Measurements from ENCODE around the gene CDKAL1.

Gene CDKAL1

GRCh38 chr6:20620043-20620442, 85.8 kb downstream of the CDKAL1 start:
- H3K4me1 ChIP-seq (ENCODE audit: insufficient read depth, low read length, poor library complexity, severe bottlenecking): peaks cover 82% of the 10 kb centered on the region
- no peaks in the 10 kb centered on the region for H3K9me3 ChIP-seq (ENCODE audit: insufficient read depth, low read depth, low read length)
- no peaks in the 10 kb centered on the region for H4K20me1 ChIP-seq (ENCODE audit: insufficient read depth, low read length, poor library complexity, severe bottlenecking)
- H3K4me3 ChIP-seq (ENCODE audit: low read length, poor library complexity, severe bottlenecking): no peak overlapping the region
- no peak for TF ChIP-seq CTCF (conservative IDR thresholded peaks at IDR 0.05; ENCODE audit: low read length)
- no peak for TF ChIP-seq EZH2phosphoT487 (IDR thresholded peaks at IDR 0.05; ENCODE audit: borderline replicate concordance)
- no peak overlapping the region for H2AFZ ChIP-seq (ENCODE audit: low read length)
- peaks cover 13% of the 10 kb centered on the region for H3F3A ChIP-seq (ENCODE audit: low read depth)
- peak overlapping the region; percentile 89 for H3K9ac ChIP-seq (ENCODE audit: low read depth, low read length, poor library complexity, severe bottlenecking)
- H3K79me2 ChIP-seq (ENCODE audit: insufficient read depth, low read length): peaks cover 57% of the 10 kb centered on the region
- no peaks in the 10 kb centered on the region for H3K27me3 ChIP-seq (ENCODE audit: insufficient read depth, low read length, poor library complexity, severe bottlenecking)
- peak overlapping the region; percentile 2 for H3K4me2 ChIP-seq (ENCODE audit: low read depth, low read length, poor library complexity, severe bottlenecking)
- H3K9me2 ChIP-seq (replicated peaks; ENCODE audit: low read depth, low read length): no peaks in the 10 kb centered on the region
- no peaks in the 10 kb centered on the region for H3K36me3 ChIP-seq (ENCODE audit: insufficient read depth, low read length)

DNA sequence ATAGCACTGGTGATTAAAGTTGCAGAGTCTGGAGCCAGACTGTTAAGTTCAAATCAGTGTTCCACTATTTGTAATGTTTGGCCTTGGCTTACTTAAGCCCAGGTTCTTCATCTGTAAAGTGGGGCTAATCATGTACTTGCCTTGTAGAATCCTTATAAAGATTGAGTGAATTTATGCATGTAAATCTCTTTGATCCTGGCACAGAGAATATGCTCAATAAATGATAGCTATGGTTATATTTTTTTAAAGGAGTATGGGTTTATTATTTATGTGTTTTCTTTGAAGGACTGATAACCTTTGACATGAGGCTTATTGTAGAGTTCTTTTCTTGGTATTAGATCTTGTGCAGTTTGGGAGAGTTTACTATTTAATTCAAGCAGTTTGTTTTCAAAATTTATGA, 89.5 kb downstream of the CDKAL1 start:
- no peaks in the 10 kb centered on the region for H4K20me1 ChIP-seq (ENCODE audit: insufficient read depth, low read length, poor library complexity, severe bottlenecking)
- peak overlapping the region; percentile 38 for H3K4me2 ChIP-seq (ENCODE audit: low read depth, low read length, poor library complexity, severe bottlenecking)
- H3K9me3 ChIP-seq (ENCODE audit: insufficient read depth, low read depth, low read length): no peaks in the 10 kb centered on the region
- peak overlapping the region; percentile 6 for H3K4me3 ChIP-seq (ENCODE audit: low read length, poor library complexity, severe bottlenecking)
- H3K9ac ChIP-seq (ENCODE audit: low read depth, low read length, poor library complexity, severe bottlenecking): peak overlapping the region; percentile 89
- no peaks in the 10 kb centered on the region for H3K27me3 ChIP-seq (ENCODE audit: insufficient read depth, low read length, poor library complexity, severe bottlenecking)
- H3F3A ChIP-seq (ENCODE audit: low read depth): peaks cover 6% of the 10 kb centered on the region; the same call in 1 of the 2 replicates
- H3K79me2 ChIP-seq (ENCODE audit: insufficient read depth, low read length): peaks cover 79% of the 10 kb centered on the region
- H3K4me1 ChIP-seq (ENCODE audit: insufficient read depth, low read length, poor library complexity, severe bottlenecking): peaks cover 85% of the 10 kb centered on the region
- TF ChIP-seq CTCF (conservative IDR thresholded peaks at IDR 0.05; ENCODE audit: low read length) (no peak), EZH2phosphoT487 (IDR thresholded peaks at IDR 0.05; ENCODE audit: borderline replicate concordance) (no peak)
- no peak overlapping the region for H2AFZ ChIP-seq (ENCODE audit: low read length)
- no peaks in the 10 kb centered on the region for H3K36me3 ChIP-seq (ENCODE audit: insufficient read depth, low read length)
- no peaks in the 10 kb centered on the region for H3K9me2 ChIP-seq (replicated peaks; ENCODE audit: low read depth, low read length)

DNA sequence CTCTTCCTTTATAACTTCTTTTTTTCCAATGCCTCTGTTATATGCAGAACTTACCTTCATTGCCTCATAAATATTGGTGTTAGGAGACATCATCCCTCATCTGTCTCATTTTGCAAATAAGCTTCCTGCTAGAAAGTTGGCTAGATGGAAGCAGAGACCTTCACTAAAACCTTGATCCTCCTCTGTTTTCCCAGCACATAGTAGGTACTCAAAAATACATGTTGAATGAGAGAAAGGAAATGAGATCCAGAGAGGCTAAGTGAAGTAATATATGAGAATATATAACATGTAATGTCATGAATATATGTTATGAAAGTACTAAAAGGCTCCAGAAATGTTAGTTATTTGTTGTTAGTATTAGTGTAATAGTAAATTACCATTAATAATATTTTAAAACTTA, 91.9 kb downstream of the CDKAL1 start:
- TF ChIP-seq EZH2phosphoT487 (IDR thresholded peaks at IDR 0.05; ENCODE audit: borderline replicate concordance) (no peak), CTCF (conservative IDR thresholded peaks at IDR 0.05; ENCODE audit: low read length) (no peak)
- H3F3A ChIP-seq (ENCODE audit: low read depth): no peaks in the 10 kb centered on the region
- no peak overlapping the region for H3K4me3 ChIP-seq (ENCODE audit: low read length, poor library complexity, severe bottlenecking)
- no peak overlapping the region for H3K9ac ChIP-seq (ENCODE audit: low read depth, low read length, poor library complexity, severe bottlenecking)
- H2AFZ ChIP-seq (ENCODE audit: low read length): no peak overlapping the region
- H3K4me1 ChIP-seq (ENCODE audit: insufficient read depth, low read length, poor library complexity, severe bottlenecking): peaks cover 81% of the 10 kb centered on the region
- H3K79me2 ChIP-seq (ENCODE audit: insufficient read depth, low read length): peaks cover 87% of the 10 kb centered on the region
- no peaks in the 10 kb centered on the region for H3K36me3 ChIP-seq (ENCODE audit: insufficient read depth, low read length)
- no peaks in the 10 kb centered on the region for H3K27me3 ChIP-seq (ENCODE audit: insufficient read depth, low read length, poor library complexity, severe bottlenecking)
- H3K9me3 ChIP-seq (ENCODE audit: insufficient read depth, low read depth, low read length): no peaks in the 10 kb centered on the region
- H3K4me2 ChIP-seq (ENCODE audit: low read depth, low read length, poor library complexity, severe bottlenecking): no peak overlapping the region
- no peaks in the 10 kb centered on the region for H3K9me2 ChIP-seq (replicated peaks; ENCODE audit: low read depth, low read length)
- no peaks in the 10 kb centered on the region for H4K20me1 ChIP-seq (ENCODE audit: insufficient read depth, low read length, poor library complexity, severe bottlenecking)
